Ascending aorta (tissue), 2 donors: ENCODE results near the gene ENOPH1. TPM values are rescaled to one million over a fixed set of nuclear protein-coding genes. Genes with fewer than 3 reads are reported as not detected.

Source experiments
- DNase-seq, 2 donors: peaks; one replicate each; pipeline ENCODE4 v3.0.0-alpha.2; 2019; ENCODE audit warnings: low spot score in 2 of 2
- H3K27ac ChIP-seq, 2 donors: fragments of 200-600 bp; sonication (generic); one replicate each; pipeline ENCODE4 v1.5.1; 2016 to 2017; ENCODE audit warnings: mild to moderate bottlenecking in 1 of 2
- H3K27me3 ChIP-seq: fragments of 200-600 bp; sonication (generic); one replicate; pipeline ENCODE4 v1.5.1; 2017
- H3K36me3 ChIP-seq, 2 donors: fragments of 200-600 bp; sonication (generic); one replicate each; pipeline ENCODE4 v1.5.1; 2016
- H3K4me1 ChIP-seq, 2 donors: fragments of 200-600 bp; sonication (generic); one replicate each; pipeline ENCODE4 v1.5.1; 2016 to 2017; ENCODE audit warnings: mild to moderate bottlenecking in 1 of 2
- H3K4me3 ChIP-seq, 2 donors: fragments of 200-600 bp; sonication (generic); one replicate each; pipeline ENCODE4 v1.5.1; 2016 to 2017; ENCODE audit warnings: mild to moderate bottlenecking in 1 of 2
- H3K9me3 ChIP-seq, 2 donors: fragments of 200-600 bp; sonication (generic); one replicate each; pipeline ENCODE4 v1.5.1; 2016
- CTCF ChIP-seq, 3 experiments: fragments of 200-600 bp in 2 of 3; fragments of 450-650 bp in 1 of 3; sonication (generic) in 2 of 3; IDR thresholded peaks; one replicate each; pipeline ENCODE4 v1.5.1; 2016 to 2019; ENCODE audit warnings: antibody characterized with exemption in 3 of 3, mild to moderate bottlenecking in 1 of 3, moderate library complexity in 1 of 3
- intact Hi-C: fragments of 100-400 bp; cut with DNase I; formaldehyde crosslinking; loops from one replicate; pipeline ENCODE4 v1.15.1; 2023
- total RNA-seq: library from RNA; depleted of rRNA; stranded (reverse); fragments of >200 nt; gene quantifications from one replicate; pipeline ENCODE4 v1.1.0, GENCODE V29; 2016

ENOPH1 gene
- total RNA-seq, 1 donor from 2014 or later: 5.4 TPM

- Histone ChIP-seq H3K27ac (no peak overlapping the region), H3K9me3 (no peaks in the 10 kb centered on the region), H3K36me3 (no peaks in the 10 kb centered on the region), H3K4me1 (peaks cover 3 to 5% of the 10 kb centered on the region in 2 donors), H3K27me3 (no peaks in the 10 kb centered on the region), H3K4me3 (no peak overlapping the region)
- DNase-seq: no peak
- intact Hi-C loops: no loop called here
- no peak for TF ChIP-seq CTCF (IDR thresholded peaks at IDR 0.05)
Observed at GRCh38 chr4:82434949-82435348, 4.6 kb downstream of the ENOPH1 start.

GRCh38 chr4:82436130-82436529, 5.7 kb downstream of the ENOPH1 start:
- peaks cover 3 to 5% of the 10 kb centered on the region in 2 donors for H3K4me1 ChIP-seq
- H3K4me3 ChIP-seq: no peak overlapping the region
- H3K36me3 ChIP-seq: no peaks in the 10 kb centered on the region
- H3K27me3 ChIP-seq: no peaks in the 10 kb centered on the region
- no peak overlapping the region for H3K27ac ChIP-seq
- no peak for TF ChIP-seq CTCF (IDR thresholded peaks at IDR 0.05)
- intact Hi-C loops: no loop called here
- H3K9me3 ChIP-seq: no peaks in the 10 kb centered on the region
- no peak for DNase-seq

- Histone ChIP-seq H3K27me3 (no peaks in the 10 kb centered on the region), H3K27ac (no peak overlapping the region), H3K9me3 (no peaks in the 10 kb centered on the region), H3K4me3 (no peak overlapping the region), H3K4me1 (peaks cover 3% of the 10 kb centered on the region in 2 donors), H3K36me3 (no peaks in the 10 kb centered on the region)
- no peak for TF ChIP-seq CTCF (IDR thresholded peaks at IDR 0.05)
- DNase-seq: no peak
- intact Hi-C loops: no loop called here
Observed at GRCh38 chr4:82436780-82437179, 6.4 kb downstream of the ENOPH1 start.

- Histone ChIP-seq H3K4me3 (no peak overlapping the region), H3K27ac (no peak overlapping the region), H3K36me3 (no peaks in the 10 kb centered on the region), H3K9me3 (no peaks in the 10 kb centered on the region), H3K4me1 (no peaks in the 10 kb centered on the region), H3K27me3 (no peaks in the 10 kb centered on the region)
- DNase-seq: no peak
- TF ChIP-seq CTCF (IDR thresholded peaks at IDR 0.05): no peak
- intact Hi-C loops: no loop called here
Observed at GRCh38 chr4:82437285-82438005, 7.1 kb downstream of the ENOPH1 start.

GRCh38 chr4:82439088-82439487, 8.7 kb downstream of the ENOPH1 start:
- no peak for DNase-seq
- Histone ChIP-seq H3K4me3 (no peak overlapping the region), H3K27me3 (no peaks in the 10 kb centered on the region), H3K4me1 (no peaks in the 10 kb centered on the region), H3K9me3 (no peaks in the 10 kb centered on the region), H3K36me3 (no peaks in the 10 kb centered on the region), H3K27ac (no peak overlapping the region)
- intact Hi-C loops: no loop called here
- TF ChIP-seq CTCF (IDR thresholded peaks at IDR 0.05): no peak
